Loucy (cell line): ENCODE results near the gene RAPGEF1.

ENCODE experiments used
- CTCF ChIP-seq: fragments of 200-600 bp; sonication (generic); conservative IDR thresholded peaks from 2 replicates; pipeline ENCODE4 v1.5.1; 2014; ENCODE audit warnings: mild to moderate bottlenecking, antibody characterized with exemption, low read length
- EZH2phosphoT487 ChIP-seq: fragments of 200-600 bp; IDR thresholded peaks from 2 replicates; pipeline ENCODE4 v1.6.1; 2018; ENCODE audit warnings: antibody characterized with exemption, mild to moderate bottlenecking, moderate library complexity, borderline replicate concordance

GRCh38 chr9:131625508-131625787 lies 114.4 kb downstream of the RAPGEF1 start:
- TF ChIP-seq CTCF (no peak), EZH2phosphoT487 (no peak)
